ENCODE results near the gene INPP5B.

DNA sequence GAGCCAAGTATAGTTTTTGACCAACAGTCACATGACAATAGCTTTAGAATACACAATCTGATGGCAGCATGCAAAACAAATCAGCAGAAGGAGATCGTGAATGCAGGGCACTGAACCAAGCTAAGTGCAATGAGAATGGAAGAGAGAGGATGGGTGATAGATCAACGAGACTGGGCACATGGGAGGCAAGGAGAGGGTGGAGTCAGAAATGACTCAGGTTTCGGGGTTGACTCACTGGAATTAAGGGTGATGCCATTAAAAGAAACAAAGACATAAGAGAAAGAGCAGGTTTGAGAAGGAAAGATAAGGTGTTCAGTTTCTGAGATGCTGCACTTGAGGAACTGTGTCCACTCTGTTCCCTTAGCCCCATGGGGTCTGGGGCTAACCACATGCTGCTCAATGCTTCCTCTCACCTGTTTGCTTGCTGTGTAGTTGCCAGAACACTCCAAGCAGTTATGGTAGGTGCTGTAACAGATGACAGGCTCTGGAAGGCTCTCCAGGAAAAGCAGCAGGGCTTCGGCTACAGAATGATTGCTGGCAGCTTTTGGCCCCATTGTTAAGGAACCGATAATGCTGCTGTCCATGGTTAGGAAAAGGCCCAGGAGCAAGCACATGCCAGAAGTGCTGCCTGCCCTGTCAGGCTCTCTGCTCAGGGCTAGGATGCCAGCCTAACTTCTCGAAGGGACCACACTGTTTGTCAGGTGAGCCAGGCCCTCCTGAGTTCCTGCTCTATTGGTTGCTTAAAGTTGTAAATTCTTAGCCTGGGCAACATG, 81.3 kb downstream of the INPP5B start:
- TF ChIP-seq, protein P1, sequence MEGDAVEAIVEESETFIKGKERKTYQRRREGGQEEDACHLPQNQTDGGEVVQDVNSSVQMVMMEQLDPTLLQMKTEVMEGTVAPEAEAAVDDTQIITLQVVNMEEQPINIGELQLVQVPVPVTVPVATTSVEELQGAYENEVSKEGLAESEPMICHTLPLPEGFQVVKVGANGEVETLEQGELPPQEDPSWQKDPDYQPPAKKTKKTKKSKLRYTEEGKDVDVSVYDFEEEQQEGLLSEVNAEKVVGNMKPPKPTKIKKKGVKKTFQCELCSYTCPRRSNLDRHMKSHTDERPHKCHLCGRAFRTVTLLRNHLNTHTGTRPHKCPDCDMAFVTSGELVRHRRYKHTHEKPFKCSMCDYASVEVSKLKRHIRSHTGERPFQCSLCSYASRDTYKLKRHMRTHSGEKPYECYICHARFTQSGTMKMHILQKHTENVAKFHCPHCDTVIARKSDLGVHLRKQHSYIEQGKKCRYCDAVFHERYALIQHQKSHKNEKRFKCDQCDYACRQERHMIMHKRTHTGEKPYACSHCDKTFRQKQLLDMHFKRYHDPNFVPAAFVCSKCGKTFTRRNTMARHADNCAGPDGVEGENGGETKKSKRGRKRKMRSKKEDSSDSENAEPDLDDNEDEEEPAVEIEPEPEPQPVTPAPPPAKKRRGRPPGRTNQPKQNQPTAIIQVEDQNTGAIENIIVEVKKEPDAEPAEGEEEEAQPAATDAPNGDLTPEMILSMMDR (IDR thresholded peaks at IDR 0.05), result no peak
- peak in 1 of 4 donors; percentile 21 for TF ChIP-seq POLR2A (IDR thresholded peaks at IDR 0.05)
